HG02840 (cell line): ENCODE measurements around the gene PCBP3.

ENCODE experiments used
- ATAC-seq: cut with Tn5 transposase; IDR thresholded peaks from one replicate; pipeline ENCODE4 v1.9.1; 2021; ENCODE audit warnings: mild to moderate bottlenecking, moderate library complexity, moderate number of reproducible peaks; ENCODE audit not compliant: unreplicated experiment, low FRiP score

Gene PCBP3

DNA sequence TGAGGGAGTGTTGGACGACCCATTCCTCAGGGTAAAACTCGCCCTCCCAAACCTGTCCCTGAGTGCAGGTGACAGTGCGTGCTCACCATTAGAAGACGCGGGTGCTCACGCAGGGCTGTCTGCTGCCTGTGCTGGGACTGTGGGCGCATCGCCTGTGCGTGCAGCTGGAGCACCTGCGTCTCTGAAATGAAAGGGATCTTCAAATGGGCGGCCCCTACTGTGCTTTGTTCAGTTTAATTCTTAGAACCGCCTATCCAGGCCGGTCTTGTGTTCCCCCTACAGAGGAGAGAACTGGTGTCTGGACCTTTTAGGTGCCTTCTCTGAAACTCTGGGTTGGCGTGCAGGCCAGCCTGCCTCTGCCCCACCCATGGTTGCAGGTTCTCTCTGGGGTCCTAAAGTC, 125.8 kb downstream of the PCBP3 start:
- no peak for ATAC-seq

DNA sequence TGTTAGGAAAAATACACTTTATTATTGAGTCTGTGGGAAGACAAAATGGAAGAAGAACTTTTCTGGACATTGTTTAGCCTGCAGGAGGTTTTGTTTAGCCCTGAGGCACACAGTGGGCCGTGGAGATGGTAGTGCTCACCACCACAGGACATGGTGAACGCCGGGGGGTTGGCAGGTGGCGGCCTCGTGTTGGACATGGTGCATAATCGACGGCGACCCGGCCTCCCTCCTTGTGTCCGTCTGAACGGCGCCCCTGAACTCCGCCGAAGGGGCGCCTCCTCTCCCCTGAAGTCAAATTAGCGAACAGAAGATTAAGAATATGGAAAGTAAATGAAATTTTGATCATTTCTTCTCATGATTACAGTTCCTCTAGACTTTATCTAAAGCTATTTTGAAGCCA, 126.4 kb downstream of the PCBP3 start:
- ATAC-seq, result no peak

DNA sequence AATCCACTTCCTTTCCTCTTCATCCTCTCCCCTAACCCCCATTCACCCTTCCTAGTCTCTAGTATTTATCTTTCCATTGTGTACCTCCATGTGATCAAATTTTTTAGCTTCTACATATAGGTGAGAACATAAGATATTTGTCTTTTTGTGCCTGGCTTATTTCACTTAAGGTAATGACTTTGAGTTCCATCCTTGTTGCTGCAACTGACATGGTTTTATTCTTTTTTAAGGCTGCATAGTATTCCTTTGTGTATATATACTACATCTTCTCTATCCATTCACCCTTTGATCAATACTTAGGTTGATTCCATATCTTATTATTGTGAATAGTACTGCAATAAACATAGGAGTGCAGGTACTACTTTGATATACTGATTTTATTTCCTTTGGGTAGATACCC, 128.7 kb downstream of the PCBP3 start:
- ATAC-seq, result no peak

DNA sequence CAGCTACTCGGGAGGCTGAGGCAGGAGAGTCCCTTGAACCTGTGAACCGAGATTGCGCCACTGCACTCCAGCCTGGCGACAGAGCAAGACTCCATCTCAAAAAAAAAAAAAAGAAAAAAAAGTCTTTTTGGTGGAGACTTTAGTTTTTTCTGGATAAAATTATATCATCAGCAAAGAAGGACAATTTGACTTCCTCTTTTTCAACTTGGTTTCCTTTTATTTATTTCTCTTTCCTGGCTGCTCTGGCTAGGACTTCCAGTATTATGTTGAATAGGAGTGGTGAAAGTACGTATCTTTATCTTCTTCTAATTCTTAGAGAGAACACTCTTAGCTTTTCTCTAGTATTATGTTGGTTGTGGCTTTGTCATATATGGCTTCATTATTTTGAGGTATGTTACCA, 130.8 kb downstream of the PCBP3 start:
- no peak for ATAC-seq

DNA sequence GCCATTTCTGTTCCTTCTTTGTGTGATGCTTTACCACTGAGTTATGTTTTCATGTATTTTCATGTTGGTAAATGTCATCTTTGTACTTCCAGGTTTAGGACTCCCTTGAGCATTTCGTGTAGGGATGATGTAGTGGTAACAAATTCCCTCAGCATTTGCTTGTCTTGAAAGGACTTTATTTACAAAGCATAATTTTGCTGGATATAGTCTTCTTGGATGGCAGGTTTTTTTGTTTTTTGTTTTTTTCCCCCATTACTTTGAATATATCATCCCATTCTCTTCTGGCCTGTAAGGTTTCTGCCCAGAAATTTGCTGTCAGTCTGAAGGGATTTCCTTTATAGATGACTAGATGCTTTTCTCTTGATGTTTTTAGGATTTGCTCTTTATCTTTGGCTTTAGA, 133.4 kb downstream of the PCBP3 start:
- ATAC-seq, result no peak

DNA sequence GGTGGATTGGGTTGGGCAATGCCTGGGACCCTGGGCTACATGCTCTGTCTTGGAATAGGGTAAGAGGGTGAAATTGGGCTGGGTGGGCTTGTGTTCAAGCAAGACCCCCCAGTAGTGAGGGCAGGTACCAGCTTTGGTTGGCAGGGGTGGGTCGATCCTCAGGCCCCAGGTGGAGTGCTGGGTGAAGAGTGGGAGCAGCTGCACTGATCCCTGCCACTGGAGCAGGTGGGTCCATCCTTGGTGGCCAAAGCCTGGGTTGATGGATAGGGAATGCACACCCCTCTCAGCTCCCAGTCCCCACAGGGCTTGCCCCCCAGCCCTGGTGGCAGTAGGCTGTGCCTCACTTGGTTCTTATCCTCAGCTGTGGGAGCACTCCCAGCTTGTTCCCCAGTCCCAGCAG, 135.2 kb downstream of the PCBP3 start:
- ATAC-seq, result no peak

DNA sequence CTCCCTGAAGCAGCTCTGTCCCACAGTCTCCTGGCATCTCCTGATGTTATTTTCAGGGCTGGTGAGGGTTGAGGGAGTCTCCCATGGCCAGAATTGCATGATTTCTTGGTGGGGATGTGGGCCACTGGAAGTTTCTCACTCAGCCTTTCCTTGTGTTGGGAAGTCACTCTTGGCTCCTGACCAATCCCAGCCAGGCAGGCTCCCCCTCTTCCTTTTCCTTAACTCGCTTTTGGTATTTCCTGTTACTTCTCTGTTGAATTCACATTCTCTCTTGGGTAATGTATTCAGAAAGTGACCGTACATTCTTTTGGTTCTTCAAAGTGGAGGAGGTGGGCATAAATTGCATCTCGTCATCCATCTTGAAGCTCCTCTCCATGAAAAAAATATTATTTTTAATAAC, 135.7 kb downstream of the PCBP3 start:
- ATAC-seq, result no peak

DNA sequence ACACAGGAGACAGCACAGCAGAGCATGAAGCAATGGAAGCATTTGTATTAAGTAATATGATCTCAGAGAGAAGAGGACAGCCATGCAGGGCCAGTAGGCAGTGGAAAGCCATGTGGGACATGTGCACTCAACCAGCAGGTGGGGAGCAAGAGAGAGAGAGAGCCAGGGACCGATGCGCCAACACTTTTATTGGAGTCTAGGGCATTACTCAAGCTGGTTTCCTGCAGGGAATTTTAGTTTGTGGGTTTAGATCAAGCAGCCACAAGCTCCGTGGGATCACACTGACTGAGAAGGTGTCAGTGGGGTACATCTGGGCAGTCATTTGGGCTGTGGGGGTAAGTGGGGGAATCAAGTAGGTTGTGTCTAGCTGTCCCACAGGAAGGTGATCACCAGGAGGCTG, 137.1 kb downstream of the PCBP3 start:
- ATAC-seq, result no peak

DNA sequence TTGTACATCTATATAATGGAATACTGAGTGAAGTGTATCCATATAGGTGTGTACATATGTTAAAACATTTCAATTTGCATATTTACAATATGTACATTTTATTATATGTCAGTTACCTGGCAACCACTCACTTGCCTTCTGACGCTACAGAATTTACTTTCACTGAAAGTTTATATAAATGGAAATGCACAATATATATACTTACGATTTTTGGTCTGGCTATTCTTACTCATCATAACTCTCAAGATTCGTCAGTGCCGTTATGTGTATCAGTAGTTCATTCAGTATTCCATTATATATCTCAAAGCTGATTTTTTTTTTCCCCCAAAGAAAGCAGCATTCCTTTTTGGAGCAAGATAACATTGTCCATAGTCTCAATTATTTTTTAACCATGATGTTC, 138.2 kb downstream of the PCBP3 start:
- no peak for ATAC-seq

DNA sequence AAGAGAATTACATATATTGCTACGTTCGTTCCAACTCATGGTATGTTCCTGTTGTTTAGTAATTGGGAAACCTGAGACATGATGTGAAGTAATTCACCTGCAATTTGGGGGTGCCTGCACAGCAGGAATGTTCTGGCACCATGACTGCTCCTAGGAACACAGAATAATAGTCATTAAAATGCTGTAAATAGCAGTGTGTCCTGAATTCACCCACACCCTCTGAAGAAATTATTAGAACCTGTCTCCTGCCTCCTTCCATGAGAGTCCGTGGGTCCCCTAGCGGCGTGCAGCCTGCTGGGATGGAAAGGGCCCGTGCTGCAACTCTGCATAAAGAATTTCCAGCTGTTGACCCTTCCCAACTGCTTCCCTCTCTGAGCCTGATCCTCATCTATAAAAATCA, 143.1 kb downstream of the PCBP3 start:
- ATAC-seq, result no peak

DNA sequence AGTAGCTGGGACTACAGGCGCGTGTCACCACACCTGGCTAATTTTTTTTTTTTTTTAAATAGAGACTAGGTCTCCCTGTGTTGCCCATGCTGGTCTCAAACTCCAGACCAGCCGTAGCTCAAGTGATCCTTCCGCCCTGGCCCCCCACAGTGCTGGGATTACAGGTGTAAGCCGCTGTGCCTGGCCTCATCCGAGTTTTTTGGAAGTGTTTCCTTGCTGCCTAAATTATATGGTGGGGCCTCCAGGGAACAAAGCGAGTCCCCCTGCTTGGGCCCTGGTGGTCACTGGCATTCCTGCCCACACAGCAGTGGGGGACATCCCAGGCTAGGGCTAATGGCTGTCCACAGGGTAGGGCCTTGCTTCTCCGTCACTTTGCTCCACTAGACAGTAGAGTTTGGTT, 143.8 kb downstream of the PCBP3 start:
- no peak for ATAC-seq

DNA sequence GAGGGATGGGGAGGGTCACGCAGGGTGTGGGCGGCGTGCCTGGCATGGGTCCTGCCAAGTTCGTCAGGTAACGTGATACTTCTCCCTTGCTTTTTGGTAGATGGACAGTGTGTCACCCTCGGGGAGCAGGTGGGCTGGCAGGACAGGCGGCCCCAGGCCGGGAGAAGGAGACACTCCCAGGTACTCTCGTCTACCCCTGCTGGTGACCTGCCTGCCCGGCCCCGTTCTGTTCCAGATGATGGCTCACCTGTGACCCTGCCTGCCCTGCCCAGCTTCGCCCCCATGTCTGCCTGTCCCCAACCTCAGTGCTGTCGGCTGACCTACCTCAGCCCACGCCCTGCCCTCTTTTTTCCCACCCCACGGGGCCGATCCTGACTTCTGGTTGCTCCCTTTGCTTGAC, 144.7 kb downstream of the PCBP3 start:
- ATAC-seq, result no peak

DNA sequence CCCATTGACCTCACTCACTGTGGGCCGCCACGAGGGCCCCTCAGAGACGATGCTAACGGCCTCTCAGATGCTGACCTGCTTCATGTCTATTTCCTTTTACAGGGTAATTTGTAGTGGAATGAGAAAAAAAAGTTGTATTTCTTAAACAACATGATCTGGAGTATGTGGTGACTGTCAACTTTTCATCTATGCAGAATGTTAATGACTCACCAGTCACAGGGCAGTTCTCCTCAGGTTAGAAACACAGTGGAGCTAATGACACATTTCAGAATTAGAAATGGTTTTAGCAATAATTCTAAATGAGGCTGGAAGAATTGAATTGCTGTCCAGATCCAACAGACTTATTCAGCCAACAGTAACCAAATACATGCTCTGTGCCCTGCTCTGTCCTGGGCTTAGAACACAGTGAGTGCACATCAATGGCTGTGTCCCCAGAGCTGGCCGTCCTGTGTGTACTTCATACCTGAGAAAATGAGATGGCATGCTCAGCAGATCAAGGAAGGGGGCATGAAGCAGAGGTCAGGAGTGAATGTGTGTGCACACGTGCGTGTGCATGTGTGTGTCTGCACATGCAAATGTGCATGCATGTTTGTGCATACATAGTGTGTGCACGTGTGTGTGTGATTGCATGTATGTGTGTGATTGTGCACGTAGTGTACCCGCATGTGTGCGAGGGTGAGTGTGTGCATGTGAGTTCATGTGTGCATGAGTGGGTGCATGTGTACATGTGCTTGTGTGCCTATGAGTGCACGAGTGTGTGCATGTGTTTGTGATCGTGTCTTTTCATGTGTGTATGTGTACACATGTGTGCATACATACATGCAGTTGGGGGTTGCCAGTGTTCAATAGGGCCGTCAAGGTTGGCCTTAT, 145.3 kb downstream of the PCBP3 start:
- ATAC-seq, result no peak

DNA sequence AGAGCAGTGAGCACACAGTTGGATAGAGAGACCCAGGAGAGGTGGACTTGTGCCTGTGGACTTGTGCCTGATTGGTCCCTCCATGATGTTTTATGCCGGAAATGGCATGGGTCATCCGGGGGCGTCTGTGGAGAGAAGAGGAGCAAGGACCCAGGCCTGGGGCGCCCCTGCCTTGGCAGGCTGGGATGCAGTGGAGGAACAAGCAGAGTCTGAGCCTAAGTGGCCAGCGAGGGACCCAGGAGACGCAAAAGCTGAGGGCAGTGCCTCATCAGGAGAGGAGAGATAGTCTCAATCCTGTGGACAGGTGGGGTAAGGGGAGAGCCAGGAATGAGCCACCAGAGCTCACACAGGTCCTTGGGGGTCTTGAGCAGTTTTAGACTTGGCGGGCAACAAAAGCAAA, 146.9 kb downstream of the PCBP3 start:
- ATAC-seq, result no peak

DNA sequence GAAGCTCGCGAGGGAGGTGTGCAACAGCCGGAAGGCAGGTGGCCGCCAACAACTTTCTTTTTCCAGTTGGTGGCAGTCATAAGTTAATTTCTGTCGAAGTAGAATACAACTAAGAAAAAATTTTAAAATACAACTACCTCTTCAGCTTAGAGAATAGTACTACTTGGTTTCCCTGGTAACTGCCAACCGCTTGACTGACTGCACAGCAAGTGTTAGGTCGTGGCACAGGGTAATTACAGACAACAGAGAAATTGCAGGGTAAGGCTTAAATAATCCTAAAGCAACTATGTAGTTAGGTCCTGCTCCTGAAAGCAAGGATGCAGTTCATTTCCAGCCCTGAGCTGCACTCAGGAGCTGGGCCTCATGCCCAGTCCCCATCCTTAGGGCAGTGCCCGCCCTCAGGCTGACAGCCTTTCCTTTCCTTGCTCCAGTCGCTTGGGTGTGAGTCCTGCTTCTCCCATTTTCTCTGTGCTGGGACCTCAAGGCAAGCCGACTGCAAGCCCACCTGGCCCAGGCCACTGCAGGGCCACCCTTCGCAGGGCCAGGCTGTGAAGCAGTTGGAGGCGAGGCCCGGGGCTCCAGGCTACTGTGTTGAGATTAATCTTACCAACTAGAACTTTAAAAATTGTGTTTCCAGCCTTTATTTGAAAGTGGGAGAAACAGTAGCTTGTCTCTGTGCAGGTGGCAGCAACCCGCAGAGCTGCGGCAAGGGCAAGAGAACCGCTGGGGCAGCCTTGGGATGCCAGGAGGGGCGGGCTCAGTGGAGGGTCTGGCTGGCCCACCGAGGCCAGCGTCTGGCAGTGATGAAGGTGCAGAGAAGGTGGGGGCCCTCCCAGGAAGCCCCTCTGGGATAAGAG, 148.3 kb downstream of the PCBP3 start:
- ATAC-seq, result no peak

DNA sequence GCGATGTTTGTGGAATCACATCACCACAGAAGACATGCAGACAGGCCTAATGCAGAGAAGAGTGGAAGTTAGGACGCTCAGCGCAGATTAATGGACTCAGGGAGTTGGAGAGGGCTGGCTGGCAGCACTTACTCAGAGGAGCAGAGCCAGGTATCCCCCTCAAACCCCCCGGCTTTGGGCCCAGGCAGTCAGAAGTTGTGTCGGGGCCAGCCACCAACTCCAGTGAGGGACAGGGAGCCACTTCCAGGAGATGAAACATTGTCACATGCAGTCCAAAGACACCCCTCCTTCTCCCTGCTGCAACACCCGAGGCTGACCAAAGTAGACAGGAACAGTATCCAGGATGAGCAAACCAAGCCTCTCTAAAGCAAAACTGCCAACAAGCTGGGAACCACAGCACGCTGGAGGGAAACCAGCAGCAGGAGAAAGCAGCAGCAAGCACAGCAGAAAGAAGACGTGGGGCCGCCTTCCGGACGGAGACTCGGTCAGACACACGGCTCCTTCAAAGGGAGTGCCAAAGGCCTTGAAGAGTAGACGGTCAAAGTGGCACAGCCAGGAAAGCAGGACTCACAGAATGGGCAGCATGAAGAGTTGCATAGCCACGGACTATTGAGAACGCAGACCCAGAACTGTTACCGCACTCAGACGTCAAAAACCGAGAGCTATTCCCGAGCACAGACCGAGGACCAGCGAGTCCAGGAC, 149.3 kb downstream of the PCBP3 start:
- ATAC-seq, result no peak

DNA sequence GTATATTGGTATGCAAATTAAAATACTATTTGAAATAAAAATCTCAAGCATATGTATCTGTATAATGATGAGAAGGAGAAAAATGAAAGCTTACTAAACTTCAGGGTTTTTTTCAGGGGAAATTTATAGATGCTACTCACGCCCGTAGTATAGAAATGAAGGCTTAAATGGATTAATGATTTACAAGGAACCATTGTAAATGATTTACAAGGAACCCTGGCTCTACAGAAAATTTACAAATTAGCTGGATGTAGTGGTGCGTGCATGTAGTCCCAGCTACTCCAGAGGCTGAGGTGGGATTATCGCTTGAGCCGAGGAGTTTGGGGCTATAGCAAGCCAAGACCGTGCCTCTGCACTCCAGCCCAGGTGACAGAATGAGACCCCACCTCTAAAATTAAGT, 150.5 kb downstream of the PCBP3 start:
- no peak for ATAC-seq

DNA sequence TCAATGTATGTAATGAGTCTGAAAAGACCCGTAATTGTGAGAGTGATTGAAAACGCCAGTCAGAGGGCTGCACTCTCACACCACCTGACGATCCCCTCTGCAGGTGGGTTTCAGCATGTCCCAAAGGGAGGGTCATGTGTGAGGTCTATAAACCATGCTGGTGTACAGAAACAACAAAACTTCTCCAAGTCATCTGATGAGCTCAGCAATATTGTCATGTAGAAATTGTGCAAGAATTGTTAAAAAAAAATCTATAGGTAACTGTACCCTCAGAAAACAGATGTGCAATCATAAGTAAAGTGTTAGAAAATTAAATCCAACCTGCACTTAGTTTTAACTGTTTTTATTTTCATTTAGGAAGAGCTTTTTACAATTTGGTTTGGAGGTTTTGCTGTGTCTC, 152.5 kb downstream of the PCBP3 start:
- no peak for ATAC-seq

DNA sequence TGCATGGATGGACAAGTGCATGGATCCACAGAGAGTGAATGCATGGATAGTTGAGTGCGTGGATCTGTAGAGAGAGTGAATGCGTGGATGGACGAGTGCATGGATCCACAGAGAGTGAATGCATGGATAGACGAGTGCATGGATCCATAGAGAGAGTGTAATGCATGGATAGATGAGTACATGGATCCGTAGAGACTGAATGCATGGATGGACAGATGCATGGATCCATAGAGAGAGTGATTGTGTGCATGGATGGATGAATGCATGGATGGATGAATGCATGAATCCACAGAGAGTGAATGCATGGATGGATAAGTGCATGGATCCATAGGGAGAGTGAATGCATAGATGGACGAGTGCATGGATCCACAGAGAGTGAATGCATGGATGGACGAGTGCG, 153.8 kb downstream of the PCBP3 start:
- no peak for ATAC-seq

DNA sequence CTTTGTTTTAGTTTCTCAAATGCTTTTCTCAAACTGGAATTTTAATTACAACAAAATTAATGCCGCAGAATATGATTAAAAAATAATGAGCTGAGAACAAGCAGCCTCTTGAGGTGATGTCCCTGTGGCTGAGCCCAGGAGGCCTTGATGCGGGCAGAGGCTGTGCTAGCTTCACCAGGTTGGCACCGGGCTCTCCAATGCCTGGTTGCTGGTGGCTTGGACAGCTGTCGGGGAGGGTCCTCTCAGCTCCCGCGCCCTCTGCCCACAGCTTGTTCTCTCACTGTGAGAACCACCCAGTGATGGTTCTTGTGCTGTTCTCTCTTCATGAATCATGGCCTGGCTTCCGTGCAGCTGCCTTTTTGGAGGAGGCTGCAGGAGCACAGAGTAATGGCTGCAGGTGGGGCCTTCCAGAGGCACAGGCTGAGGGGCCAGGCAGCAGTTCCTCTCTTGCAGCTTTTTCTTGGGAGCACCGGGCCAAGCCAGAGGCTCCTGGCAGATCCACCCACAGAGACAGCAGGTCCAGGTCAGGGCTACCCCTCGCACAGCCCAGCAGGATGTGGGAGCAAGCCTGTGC, 156.3 kb downstream of the PCBP3 start:
- ATAC-seq, result no peak
